Activated CD4-positive, alpha-beta T cell treated with anti-CD3 and anti-CD28 coated beads, Interleukin-2, Interleukin-4, amounts not matched to agents 100 ng/mL and 50 ng/mL, durations not matched to agents 16 hours and 8 hours (primary cell): ENCODE measurements around the gene ZMIZ2.
"Not testable (repeated sequence)": the region's sequence is repeated elsewhere in the genome, so short reads cannot be mapped to it uniquely, and the experiment has no call there.

Experiments
- DNase-seq: peaks from one replicate; pipeline ENCODE4 v3.0.0-alpha.2; 2020; ENCODE audit warnings: low spot score

ZMIZ2 gene

GRCh38 chr7:44729949-44730590 lies 18.6 kb upstream of the ZMIZ2 start:
- DNase-seq, result no peak

DNA sequence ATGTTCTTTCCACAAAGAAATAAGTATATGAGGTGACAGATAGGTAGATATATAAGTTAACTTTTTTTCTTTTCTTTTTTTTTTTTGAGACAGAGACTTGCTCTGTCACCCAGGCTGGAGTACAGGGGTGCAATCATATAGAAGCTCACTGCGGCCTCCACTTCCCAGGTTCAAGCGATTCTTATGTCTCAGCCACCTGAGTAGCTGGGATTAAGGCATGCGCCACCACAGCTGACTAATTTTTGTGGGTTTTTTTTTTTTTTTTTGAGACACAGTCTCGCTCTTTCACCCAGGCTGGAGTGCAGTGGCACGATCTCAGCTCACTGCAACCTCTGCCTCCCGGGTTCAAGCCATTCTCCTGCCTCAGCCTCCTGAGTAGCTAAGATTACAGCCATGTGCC lies 15.7 kb upstream of the ZMIZ2 start:
- DNase-seq, result not testable (repeated sequence)

GRCh38 chr7:44733708-44734481 lies 14.8 kb upstream of the ZMIZ2 start:
- no peak for DNase-seq

GRCh38 chr7:44735403-44736165 lies 13.1 kb upstream of the ZMIZ2 start:
- peak; percentile 89 for DNase-seq

DNA sequence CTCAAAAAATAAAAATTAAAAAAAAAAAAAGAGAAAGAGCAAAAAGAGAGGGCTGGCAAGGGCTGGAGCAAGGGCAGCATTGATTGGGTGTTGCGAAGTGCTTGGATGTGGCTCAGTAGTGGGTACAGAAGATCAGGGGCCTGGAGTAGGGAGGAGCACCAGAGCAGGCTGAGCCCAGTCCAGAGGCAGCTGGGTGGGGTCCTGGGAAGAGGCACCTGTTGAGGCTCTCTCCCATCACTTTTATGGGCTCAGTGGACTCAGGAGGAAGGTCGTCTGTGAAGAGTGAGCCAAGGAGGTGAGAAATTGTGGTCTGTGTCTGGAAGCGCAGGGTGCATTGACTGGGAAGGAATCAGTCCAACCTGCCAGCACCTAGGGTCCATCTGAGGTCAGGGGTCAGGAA lies 11.8 kb upstream of the ZMIZ2 start:
- DNase-seq, result no peak

DNA sequence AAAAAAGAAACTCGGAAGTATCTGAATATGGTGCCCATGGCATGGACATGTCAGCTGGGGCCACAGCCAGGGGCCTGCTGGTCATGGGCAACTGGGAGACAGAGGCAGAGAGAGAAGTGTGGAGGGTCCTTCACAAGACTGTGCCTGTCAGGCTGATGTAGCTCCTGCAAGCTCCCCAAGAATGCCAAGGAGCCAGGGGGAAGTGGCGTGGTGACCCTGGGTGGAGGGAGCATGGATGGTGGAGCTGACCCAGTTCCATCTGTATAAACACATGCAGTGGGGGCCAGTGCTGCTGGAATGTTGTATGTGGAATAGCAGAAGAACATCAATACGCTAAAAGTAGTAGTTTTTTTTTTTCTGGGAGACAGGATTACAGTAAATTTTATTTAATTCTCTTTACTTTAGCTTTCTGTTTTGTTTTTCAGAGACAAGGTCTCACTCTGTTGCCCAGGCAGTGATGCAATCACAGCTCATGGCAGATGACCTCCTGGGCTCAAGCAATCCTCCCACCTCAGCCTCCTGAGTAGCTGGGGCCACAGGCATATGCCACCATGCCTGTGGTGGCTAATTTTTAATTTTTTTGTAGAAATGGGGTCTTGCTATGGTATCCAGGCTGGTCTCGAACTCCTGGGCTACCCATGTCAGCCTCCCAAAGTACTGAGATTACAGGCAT lies 10.5 kb upstream of the ZMIZ2 start:
- no peak for DNase-seq

GRCh38 chr7:44738876-44739665 lies 9.6 kb upstream of the ZMIZ2 start:
- no peak for DNase-seq

- DNase-seq, result no peak
Observed at GRCh38 chr7:44740055-44740454, 8.6 kb upstream of the ZMIZ2 start.

DNA sequence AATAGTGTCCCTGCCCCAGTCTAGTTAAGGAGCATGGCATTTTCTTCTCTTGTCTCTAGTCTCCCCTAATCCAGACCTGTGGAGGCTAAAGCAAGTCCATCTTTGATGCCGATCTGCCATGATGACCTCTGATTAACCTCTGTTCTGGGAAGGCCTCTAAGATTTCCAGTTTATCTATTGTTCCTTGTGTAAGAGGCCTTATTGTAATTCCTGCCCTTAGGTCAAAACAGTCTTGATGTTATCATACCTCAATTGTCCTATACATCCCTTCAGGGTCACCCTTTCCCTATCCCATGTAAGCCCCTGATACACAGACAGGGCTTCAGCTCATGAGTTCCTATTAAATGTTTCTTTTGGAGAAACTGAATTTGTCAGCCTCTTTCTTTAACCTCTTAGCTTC lies 4.9 kb upstream of the ZMIZ2 start:
- DNase-seq, result no peak

- DNase-seq, result no peak
Observed at GRCh38 chr7:44748948-44749731, 493 bp downstream of the ZMIZ2 start.

DNA sequence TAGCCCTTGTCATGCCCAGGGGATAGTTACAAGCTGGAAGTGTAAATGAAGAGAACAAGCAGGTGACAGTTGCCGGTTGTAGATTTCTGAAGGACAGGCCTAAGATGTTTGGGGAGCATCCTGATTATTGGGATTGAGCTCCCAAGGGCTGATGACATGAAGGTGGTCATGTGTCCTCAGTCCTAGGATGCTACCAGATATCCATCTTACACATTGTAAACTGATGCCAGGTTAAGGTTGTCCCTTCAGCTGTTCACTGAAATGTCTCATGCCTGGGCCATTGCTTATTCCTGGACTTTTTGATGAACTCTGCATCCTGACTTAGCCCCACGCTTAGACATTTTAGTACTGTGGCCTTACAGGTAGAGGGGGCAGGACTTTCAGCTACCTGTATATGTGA lies 1.3 kb downstream of the ZMIZ2 start:
- DNase-seq, result no peak

GRCh38 chr7:44750424-44750823 lies 1.8 kb downstream of the ZMIZ2 start:
- no peak for DNase-seq

DNA sequence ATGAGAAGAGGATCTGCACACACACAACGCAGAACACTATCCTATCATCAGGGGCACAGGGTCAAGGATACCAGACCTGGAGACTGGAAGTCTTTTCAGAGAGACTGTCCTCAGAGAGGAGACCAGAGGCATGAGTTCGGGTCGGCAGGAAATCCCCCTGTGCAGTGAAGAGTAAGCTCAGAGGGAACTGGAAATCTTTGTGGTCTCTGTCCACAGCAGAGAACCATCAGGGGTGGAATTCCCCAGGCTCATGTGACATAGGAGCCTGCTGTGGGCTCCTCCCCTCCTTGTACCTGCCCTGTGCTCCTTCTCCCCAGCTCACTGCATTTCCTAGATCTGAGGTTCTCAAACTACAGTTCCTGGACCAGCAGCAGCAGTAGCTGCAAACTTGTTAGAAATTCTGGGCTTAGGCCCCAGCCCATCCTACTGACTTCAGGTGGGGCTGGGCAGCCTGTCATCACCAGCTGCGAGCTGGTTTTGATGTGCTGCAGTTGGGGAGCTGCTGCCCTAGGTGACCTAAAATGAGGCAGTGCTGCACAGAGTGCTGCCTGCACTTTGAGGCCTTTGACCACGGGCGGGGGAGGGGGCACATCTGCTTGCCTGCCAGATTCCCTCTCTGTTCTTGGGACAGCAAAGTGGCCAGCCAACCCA lies 2.4 kb downstream of the ZMIZ2 start:
- peak; percentile 62 for DNase-seq

- DNase-seq, result no peak
Observed at GRCh38 chr7:44752822-44753221, 4.2 kb downstream of the ZMIZ2 start.

GRCh38 chr7:44754802-44755697 lies 6.4 kb downstream of the ZMIZ2 start:
- no peak for DNase-seq

GRCh38 chr7:44755698-44756627 lies 7.3 kb downstream of the ZMIZ2 start:
- no peak for DNase-seq

- DNase-seq, result no peak
Observed at GRCh38 chr7:44756904-44757303, 8.3 kb downstream of the ZMIZ2 start.

DNA sequence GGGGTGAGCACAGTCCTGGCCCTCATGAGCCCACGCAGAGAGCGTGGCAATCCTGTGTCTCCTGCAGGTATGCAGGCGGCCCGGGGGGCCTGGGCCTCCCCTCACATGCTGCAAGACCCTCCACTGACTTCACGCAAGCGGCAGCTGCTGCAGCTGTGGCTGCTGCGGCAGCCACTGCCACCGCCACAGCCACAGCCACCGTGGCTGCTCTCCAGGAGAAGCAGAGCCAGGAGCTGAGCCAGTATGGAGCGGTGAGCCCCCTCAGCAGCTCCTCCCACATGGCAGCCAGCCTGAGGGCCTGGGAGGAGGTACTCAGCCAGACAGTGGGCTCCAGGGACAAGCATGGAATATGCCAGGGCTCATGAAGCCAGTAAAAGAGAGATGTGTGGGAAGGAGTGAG lies 8.7 kb downstream of the ZMIZ2 start:
- DNase-seq, result no peak
